Fibroblast of skin of right biceps (primary cell): ENCODE measurements around the gene GGCT.

Source experiments
- DNase-seq: peaks from one replicate; pipeline ENCODE4 v3.0.0-alpha.2; 2013

GGCT gene

GRCh38 chr7:30459591-30460245 lies 44.9 kb downstream of the GGCT start:
- peak; percentile 97 for DNase-seq

GRCh38 chr7:30458311-30458710 lies 46.3 kb downstream of the GGCT start:
- no peak for DNase-seq

DNA sequence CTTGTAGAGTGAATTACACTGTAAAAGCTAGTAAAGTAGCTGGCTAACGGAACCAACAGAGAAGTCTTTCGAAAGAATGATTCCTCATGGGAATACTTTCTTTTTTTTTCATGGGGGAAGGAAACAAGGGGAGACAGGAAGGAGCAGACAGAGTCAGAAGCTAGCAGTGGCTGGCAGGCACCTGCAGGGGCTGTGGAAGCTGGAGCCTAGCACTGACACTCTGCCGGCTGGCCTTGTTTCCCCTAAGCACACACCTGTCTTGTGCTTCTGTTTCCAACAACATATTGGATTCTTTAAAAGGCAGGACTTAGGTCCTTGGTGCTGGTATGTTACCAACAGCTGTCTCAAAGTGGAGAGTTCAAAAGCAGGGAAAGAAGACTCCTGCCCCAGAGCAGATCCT lies 50.7 kb downstream of the GGCT start:
- DNase-seq = no peak

DNA sequence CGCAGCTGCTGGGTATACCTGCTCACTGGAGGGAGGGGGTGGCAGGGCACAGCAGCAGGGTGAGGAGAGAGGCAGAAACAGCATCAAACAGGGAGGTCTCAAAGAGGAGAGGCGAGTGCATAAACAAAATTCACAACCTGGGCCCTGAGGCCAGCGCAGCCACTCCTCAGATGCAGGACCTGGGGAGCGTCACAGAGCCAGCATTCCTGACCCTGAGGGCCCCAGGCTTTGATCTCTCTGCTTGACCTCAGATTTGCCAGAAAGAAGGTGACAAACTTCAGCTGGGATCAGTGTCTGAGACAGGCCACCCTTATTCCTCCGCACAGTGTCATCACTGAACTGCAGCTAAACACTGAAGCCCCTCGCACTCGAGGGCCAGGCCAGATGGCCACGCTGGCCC lies 51.6 kb downstream of the GGCT start:
- DNase-seq = no peak

DNA sequence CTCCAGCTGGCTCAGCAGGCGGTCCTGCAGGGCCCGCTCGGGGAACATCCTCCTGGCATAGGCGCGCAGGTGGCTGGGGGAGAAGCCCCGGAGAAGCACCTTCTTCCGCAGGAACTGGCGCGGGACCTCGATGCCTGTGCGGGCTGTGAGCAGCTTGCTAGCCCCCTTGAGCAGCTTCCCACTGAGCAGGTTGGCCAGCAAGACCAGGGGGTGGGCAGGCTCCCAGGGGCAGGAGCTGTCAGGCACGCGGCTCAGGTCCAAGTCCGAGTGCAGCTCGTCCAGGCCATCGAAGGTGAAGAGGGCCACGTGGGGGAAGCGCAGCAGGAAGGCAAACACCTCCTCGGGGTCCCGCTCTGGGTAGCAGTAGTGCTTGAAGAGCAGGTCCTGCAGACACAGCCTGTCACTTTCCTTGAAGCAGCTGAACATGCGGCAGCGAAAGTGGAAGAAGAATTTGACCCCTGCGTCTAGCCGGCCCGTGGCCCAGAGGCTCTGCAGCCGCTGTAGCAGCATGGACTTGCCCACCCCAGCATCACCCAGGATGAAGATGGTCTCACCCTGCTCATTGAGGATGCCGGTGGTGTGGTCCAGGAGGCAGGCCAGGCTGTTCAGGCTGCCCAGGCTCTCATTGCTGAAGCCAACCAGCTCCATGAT lies 52.2 kb downstream of the GGCT start:
- no peak for DNase-seq

DNA sequence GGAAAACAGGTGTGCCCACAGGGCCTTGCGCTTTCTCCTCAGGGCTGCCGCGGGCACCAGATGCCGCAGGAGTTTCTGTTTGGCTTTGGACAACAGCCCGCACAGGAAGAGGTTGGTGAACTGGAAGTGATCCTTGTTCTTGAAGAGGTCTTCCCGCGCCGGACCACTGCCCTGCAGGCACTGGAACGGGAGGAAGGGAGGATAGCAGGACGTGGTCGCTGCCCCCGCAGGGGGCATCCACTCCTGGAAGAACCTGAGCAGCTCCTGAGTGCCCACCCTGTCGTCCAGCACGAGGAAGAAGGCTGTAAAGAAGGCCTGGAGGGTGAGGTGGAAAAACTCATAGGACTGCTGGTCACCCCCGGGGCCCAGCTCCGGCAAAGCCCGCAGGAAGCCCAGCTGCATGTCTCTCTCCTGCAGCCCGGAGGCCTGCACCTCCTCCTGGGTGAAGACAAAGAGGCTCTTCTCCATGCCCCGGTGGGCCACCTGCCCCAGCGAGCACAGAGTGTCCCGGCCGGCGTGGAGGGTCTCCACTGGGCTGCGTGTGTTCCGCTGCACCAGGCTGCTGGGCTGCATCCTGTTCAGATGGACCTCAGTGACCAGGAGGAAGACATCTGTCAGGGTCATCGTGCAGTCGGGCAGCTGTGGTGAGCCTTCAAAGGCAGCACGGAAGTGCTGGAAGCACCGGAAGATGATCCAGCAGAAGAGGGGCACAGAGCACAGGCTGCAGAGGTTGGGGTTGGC lies 52.9 kb downstream of the GGCT start:
- no peak for DNase-seq

GRCh38 chr7:30450983-30451497 lies 53.6 kb downstream of the GGCT start:
- no peak for DNase-seq

GRCh38 chr7:30450240-30450982 lies 54.2 kb downstream of the GGCT start:
- no peak for DNase-seq

GRCh38 chr7:30448461-30449189 lies 56.0 kb downstream of the GGCT start:
- DNase-seq = no peak

GRCh38 chr7:30447466-30447865 lies 57.2 kb downstream of the GGCT start:
- DNase-seq = no peak
